Muscle of leg (tissue), 11 donors: ENCODE data around the gene CADM1. TPM values are rescaled to one million over a fixed set of nuclear protein-coding genes. Genes with fewer than 3 reads are reported as not detected.

Experiments
- DNase-seq: peaks from one replicate; pipeline ENCODE4 v3.0.0; 2013
- H3K27ac ChIP-seq: one replicate; pipeline ENCODE4 v1.5.1; 2013; ENCODE audit warnings: mild to moderate bottlenecking, low read length, control low read depth
- H3K27me3 ChIP-seq: one replicate; pipeline ENCODE4 v1.6.1; 2013; ENCODE audit warnings: low read length; ENCODE audit not compliant: control insufficient read depth, insufficient read depth
- H3K36me3 ChIP-seq: one replicate; pipeline ENCODE4 v1.6.1; 2013; ENCODE audit warnings: low read length; ENCODE audit not compliant: control insufficient read depth, insufficient read depth
- H3K4me1 ChIP-seq: one replicate; pipeline ENCODE4 v1.6.1; 2013; ENCODE audit warnings: low read length; ENCODE audit not compliant: control insufficient read depth, insufficient read depth
- H3K4me3 ChIP-seq: one replicate; pipeline ENCODE4 v1.5.1; 2013; ENCODE audit warnings: low read length, control low read depth
- H3K9me3 ChIP-seq: replicated peaks from 2 replicates; pipeline ENCODE4 v1.6.1; 2013; ENCODE audit warnings: low read depth, low read length; ENCODE audit not compliant: control insufficient read depth
- WGBS: methylation state at CpG from one replicate; pipeline ENCODE4 v1.1.5; 2013; ENCODE audit warnings: missing lambda C conversion rate; ENCODE audit not compliant: insufficient coverage; 5-methylcytosine and 5-hydroxymethylcytosine counted together
- polyA plus RNA-seq, 8 donors: library from polyadenylated mRNA; unstranded; fragments of 120-200 nt; gene quantifications; one replicate each; pipeline versions ENCODE4 v1.2.1 to v1.2.3, GENCODE V29; 2013; ENCODE audit warnings: inconsistent platforms in 1 of 8, low replicate concordance in 1 of 8; ENCODE audit not compliant: insufficient read length in 8 of 8, insufficient read depth in 1 of 8
- total RNA-seq: library from RNA; stranded (reverse); fragments of 120-200 nt; gene quantifications from one replicate; pipeline ENCODE4 v1.2.4, GENCODE V29; 2013

The CADM1 gene
- total and polyA plus RNA-seq, 9 donors, result 16.8 to 39.6 (median 26.8) TPM

DNA sequence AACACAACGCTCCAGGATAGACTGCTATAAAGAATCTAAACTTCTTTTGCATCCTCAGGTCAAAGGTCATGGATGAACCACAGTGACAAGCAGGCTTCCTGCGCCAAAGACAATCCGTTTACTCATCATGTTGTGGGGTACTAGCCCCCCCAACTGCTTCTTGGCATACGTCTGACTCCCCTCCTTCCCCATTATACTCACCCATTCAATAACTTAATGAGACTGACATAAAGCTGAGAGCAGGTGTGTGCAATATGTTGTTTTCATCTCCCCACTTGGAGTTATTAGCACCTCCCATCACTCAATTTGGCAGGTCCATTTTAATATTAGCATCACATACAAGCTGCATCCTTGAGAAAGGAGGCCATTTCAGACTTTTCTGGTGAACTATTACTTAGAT is 157.1 kb downstream of the CADM1 start:
- Histone ChIP-seq H3K36me3 (no peaks in the 10 kb centered on the region), H3K9me3 (no peaks in the 10 kb centered on the region), H3K27me3 (no peaks in the 10 kb centered on the region), H3K4me1 (no peaks in the 10 kb centered on the region), H3K4me3 (no peak overlapping the region), H3K27ac (no peak overlapping the region)
- DNase-seq, result no peak
- WGBS, result 100% methylated on average over 1 of the region's 4 CpGs

DNA sequence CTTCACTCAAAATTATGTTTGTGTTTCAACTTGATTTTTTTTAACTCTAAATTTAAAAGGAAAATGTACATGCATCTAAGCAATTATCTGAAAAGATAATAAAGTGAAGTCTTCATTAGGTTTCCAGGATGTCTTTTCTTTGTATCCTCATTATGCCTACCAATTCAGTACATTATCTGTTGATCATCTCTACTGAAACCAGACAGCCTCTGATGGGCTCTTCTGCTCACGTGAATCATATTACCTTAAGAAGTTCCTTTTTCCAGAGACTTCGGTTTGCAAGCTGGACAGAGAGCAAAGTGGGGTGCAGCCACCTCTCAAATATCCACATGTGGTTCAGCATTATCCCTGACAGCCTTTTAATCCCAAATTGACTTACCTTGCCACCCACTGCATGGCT is 158.4 kb downstream of the CADM1 start:
- no peak for DNase-seq
- Histone ChIP-seq H3K36me3 (no peaks in the 10 kb centered on the region), H3K4me3 (no peak overlapping the region), H3K27ac (no peak overlapping the region), H3K4me1 (no peaks in the 10 kb centered on the region), H3K9me3 (no peaks in the 10 kb centered on the region), H3K27me3 (no peaks in the 10 kb centered on the region)
- 83% methylated on average over 2 of the region's 2 CpGs for WGBS

DNA sequence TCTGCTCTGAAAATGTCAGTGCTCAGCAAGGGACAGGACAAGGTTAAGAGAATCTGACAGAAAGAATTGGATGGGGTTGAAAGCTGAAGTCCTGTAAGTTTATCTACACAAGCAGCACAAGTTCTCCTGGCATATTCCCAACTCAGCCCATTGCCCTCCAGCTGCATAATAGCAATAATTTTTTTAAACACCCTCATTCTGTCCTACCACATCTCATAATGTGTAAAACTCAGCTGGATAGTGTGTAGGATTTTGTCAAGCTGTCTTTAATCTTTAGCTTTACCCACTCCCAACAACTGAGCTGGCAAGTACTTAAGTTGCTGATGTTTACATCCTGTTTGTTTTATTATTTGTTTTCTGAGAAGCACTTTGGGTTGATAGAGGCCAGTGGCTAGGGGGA is 158.9 kb downstream of the CADM1 start:
- Histone ChIP-seq H3K27ac (no peak overlapping the region), H3K36me3 (no peaks in the 10 kb centered on the region), H3K9me3 (no peaks in the 10 kb centered on the region), H3K27me3 (no peaks in the 10 kb centered on the region), H3K4me1 (no peaks in the 10 kb centered on the region), H3K4me3 (no peak overlapping the region)
- no peak for DNase-seq

GRCh38 chr11:115344846-115345245 is 159.4 kb downstream of the CADM1 start:
- DNase-seq, result no peak
- WGBS, result 58% methylated on average over 4 of the region's 4 CpGs
- no peaks in the 10 kb centered on the region for H3K4me1 ChIP-seq
- H3K9me3 ChIP-seq, result no peaks in the 10 kb centered on the region
- no peaks in the 10 kb centered on the region for H3K27me3 ChIP-seq
- no peaks in the 10 kb centered on the region for H3K36me3 ChIP-seq
- H3K4me3 ChIP-seq, result no peak overlapping the region
- H3K27ac ChIP-seq, result no peak overlapping the region

GRCh38 chr11:115342142-115342541 is 162.1 kb downstream of the CADM1 start:
- no peak overlapping the region for H3K27ac ChIP-seq
- no peak overlapping the region for H3K4me3 ChIP-seq
- no peaks in the 10 kb centered on the region for H3K4me1 ChIP-seq
- no peaks in the 10 kb centered on the region for H3K36me3 ChIP-seq
- no peaks in the 10 kb centered on the region for H3K27me3 ChIP-seq
- DNase-seq, result no peak
- 75% methylated on average over 1 of the region's 3 CpGs for WGBS
- no peaks in the 10 kb centered on the region for H3K9me3 ChIP-seq

- no CpG with 5 or more reads among the region's 3 CpGs for WGBS
Observed at GRCh38 chr11:115340874-115341273, 163.3 kb downstream of the CADM1 start.

GRCh38 chr11:115338476-115338875 is 165.7 kb downstream of the CADM1 start:
- Histone ChIP-seq H3K27me3 (no peaks in the 10 kb centered on the region), H3K4me3 (no peak overlapping the region), H3K36me3 (no peaks in the 10 kb centered on the region), H3K4me1 (no peaks in the 10 kb centered on the region), H3K9me3 (no peaks in the 10 kb centered on the region), H3K27ac (no peak overlapping the region)
- WGBS, result 59% methylated on average over 2 of the region's 3 CpGs
- DNase-seq, result no peak

More at GRCh38 chr11:115340874-115341273, 163.3 kb downstream of the CADM1 start:
- H3K36me3 ChIP-seq, result no peaks in the 10 kb centered on the region
- no peaks in the 10 kb centered on the region for H3K27me3 ChIP-seq
- no peaks in the 10 kb centered on the region for H3K4me1 ChIP-seq
- H3K27ac ChIP-seq, result no peak overlapping the region
- no peaks in the 10 kb centered on the region for H3K9me3 ChIP-seq
- DNase-seq, result no peak
- no peak overlapping the region for H3K4me3 ChIP-seq

DNA sequence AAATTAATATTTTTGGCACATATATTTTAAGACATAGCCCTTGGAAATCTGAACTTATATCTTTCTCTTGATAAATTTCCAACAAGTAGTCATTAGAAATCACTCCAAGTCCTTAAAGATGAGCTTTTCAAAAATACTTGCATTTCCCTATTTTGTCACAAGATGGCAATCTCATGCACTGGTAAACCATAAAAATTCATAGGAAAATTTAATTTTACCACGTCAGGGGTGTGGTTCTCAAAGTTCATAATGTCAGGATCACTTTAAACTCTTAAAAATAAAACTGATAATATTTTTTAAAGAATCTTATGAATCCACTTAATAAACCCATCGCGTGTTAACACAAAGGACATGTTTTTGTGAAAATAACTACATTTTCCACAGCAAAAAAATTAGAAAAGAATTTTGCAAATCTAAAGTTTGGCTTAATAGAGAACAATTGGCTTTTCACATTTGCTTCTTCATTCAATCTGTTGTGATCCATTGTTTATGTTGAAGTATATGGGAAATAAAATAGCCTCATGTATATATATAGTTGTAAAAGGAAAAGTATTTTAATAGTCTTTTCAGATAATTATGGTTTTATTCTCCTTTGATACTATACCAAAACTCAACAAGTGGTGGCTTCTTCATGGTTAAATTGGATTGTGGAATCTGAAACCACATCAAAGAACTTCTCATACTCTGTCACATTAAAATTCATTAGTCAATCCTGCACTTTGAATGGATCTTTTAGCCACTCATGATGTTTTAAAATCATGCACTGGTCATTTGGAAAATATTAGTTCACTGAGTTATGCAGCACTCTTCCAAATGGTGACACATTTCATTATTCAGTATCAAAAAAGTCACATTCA is 169.1 kb downstream of the CADM1 start:
- WGBS, result no CpG with 5 or more reads among the region's 3 CpGs
- Histone ChIP-seq H3K4me3 (no peak overlapping the region), H3K4me1 (no peaks in the 10 kb centered on the region), H3K36me3 (no peaks in the 10 kb centered on the region), H3K9me3 (no peaks in the 10 kb centered on the region), H3K27me3 (no peaks in the 10 kb centered on the region), H3K27ac (no peak overlapping the region)
- DNase-seq, result peak; percentile 65

- no peak for DNase-seq
- Histone ChIP-seq H3K27me3 (no peaks in the 10 kb centered on the region), H3K36me3 (no peaks in the 10 kb centered on the region), H3K4me1 (no peaks in the 10 kb centered on the region), H3K9me3 (no peaks in the 10 kb centered on the region), H3K4me3 (no peak overlapping the region), H3K27ac (no peak overlapping the region)
- no CpG with 5 or more reads among the region's 1 CpG for WGBS
Observed at GRCh38 chr11:115333949-115334348, 170.3 kb downstream of the CADM1 start.

DNA sequence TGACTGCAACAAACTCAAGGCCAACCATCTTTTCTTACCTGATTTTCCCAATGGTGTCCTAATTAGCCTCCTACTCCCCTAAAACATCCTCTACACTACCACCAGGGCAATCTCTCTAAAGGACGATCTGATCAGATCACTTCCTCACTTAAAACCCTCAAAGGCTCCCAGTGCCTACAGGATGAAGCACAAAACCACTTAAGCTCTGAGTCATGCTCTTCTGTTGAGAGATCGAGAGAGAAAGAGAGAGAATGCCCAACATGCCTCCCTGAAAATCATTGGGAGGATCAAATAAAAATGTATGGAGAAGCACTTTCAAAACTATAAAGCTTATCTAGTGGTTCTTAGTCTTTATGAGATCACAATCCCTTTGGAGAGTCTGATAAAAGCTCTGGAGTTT is 171.1 kb downstream of the CADM1 start:
- no peaks in the 10 kb centered on the region for H3K27me3 ChIP-seq
- no peaks in the 10 kb centered on the region for H3K4me1 ChIP-seq
- no peaks in the 10 kb centered on the region for H3K36me3 ChIP-seq
- DNase-seq, result no peak
- H3K4me3 ChIP-seq, result no peak overlapping the region
- no CpG with 5 or more reads among the region's 2 CpGs for WGBS
- H3K27ac ChIP-seq, result no peak overlapping the region
- H3K9me3 ChIP-seq, result no peaks in the 10 kb centered on the region
